SU-DHL-6 (cell line): ENCODE measurements around the gene TMEM175.
"Not testable (repeated sequence)": the region's sequence is repeated elsewhere in the genome, so short reads cannot be mapped to it uniquely, and the experiment has no call there.

Experiments used
- H2AFZ ChIP-seq: fragments of 200-600 bp; sonication (generic); 2 replicates; pipeline ENCODE4 v1.6.1; 2014; ENCODE audit warnings: low read depth, mild to moderate bottlenecking, moderate library complexity, mixed read lengths, antibody characterized with exemption, low read length; ENCODE audit not compliant: severe bottlenecking
- H3F3A ChIP-seq: fragments of 200-600 bp; shearing (Covaris generic); 2 replicates; pipeline ENCODE4 v1.6.0; 2016; ENCODE audit warnings: antibody characterized with exemption, mild to moderate bottlenecking; ENCODE audit not compliant: insufficient read depth
- H3K27ac ChIP-seq: fragments of 200-600 bp; sonication (generic); 2 replicates; pipeline ENCODE4 v1.5.1; 2016; ENCODE audit warnings: low read depth, mild to moderate bottlenecking, low read length, moderate library complexity, mixed read lengths
- H3K27me3 ChIP-seq: fragments of 200-600 bp; sonication (generic), shearing (Covaris generic); 2 replicates; pipeline ENCODE4 v1.6.0; 2014; ENCODE audit warnings: mild to moderate bottlenecking, low read length
- H3K36me3 ChIP-seq: fragments of 200-600 bp; sonication (generic); 2 replicates; pipeline ENCODE4 v1.6.1; 2014; ENCODE audit warnings: mild to moderate bottlenecking, low read length, mixed read lengths
- H3K4me2 ChIP-seq: fragments of 300-600, 200-600 bp; shearing (Covaris generic), sonication (generic); 2 replicates; pipeline ENCODE4 v1.6.0; 2014; ENCODE audit warnings: low read length, low read depth, mild to moderate bottlenecking; ENCODE audit not compliant: poor library complexity, severe bottlenecking
- H3K4me3 ChIP-seq: fragments of 200-600 bp; sonication (generic); 2 replicates; pipeline ENCODE4 v1.5.1; 2014; ENCODE audit warnings: antibody characterized with exemption, low read length, mild to moderate bottlenecking, mixed read lengths; ENCODE audit not compliant: insufficient read depth, poor library complexity, severe bottlenecking
- H3K79me2 ChIP-seq: fragments of 200-600 bp; sonication (generic); 2 replicates; pipeline ENCODE4 v1.6.1; 2014; ENCODE audit warnings: mild to moderate bottlenecking, low read length, moderate library complexity; ENCODE audit not compliant: insufficient read depth
- H3K9ac ChIP-seq: fragments of 200-600 bp; sonication (generic); 2 replicates; pipeline ENCODE4 v1.7.0; 2014; ENCODE audit warnings: mild to moderate bottlenecking, low read length
- H3K9me2 ChIP-seq: fragments of 200-600 bp; sonication (generic); replicated peaks from 2 replicates; pipeline ENCODE4 v1.6.1; 2014; ENCODE audit warnings: low read length; ENCODE audit not compliant: insufficient read depth
- H3K9me3 ChIP-seq: fragments of 200-600 bp; sonication (generic); 2 replicates; pipeline ENCODE4 v1.6.1; 2014; ENCODE audit warnings: low read length, mixed read lengths; ENCODE audit not compliant: insufficient read depth
- H4K20me1 ChIP-seq: fragments of 200-600 bp; sonication (generic); 2 replicates; pipeline ENCODE4 v1.6.1; 2014; ENCODE audit warnings: low read depth, mild to moderate bottlenecking, antibody characterized with exemption, low read length, moderate library complexity, mixed read lengths
- EZH2phosphoT487 ChIP-seq: fragments of 200-600 bp; sonication (generic), shearing (Covaris generic); conservative IDR thresholded peaks from 2 replicates; pipeline ENCODE4 v1.6.1; 2018; ENCODE audit warnings: mild to moderate bottlenecking, antibody characterized with exemption, low read length, moderate library complexity, mixed read lengths
- TF ChIP-seq, protein P1 (sequence below): fragments of 200-600 bp; sonication (generic); IDR thresholded peaks from one replicate; pipeline ENCODE4 v1.5.1; 2017; ENCODE audit warnings: antibody characterized with exemption, mild to moderate bottlenecking, low read length, moderate library complexity; ENCODE audit not compliant: insufficient read depth, poor library complexity, severe bottlenecking

TMEM175 gene

DNA sequence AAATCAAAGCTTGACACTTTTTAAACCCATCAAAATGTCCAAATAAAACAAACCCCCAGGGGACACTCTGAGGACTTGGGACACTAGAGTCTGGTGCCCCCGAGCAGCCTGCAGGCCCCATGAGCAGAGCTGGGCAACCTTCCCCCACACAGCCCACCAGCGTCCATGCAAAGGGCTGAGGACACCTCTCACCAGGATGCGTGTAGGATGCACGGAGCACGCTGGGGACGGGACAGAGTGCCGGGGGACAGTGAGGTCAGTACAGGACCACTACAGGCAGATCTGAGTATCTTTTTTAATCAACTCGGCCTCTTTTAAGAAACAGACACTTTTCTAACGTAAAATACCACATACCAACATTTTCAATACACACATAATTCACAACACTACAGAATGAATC is 7.1 kb upstream of the TMEM175 start:
- no peak for TF ChIP-seq EZH2phosphoT487
- TF ChIP-seq, protein P1, sequence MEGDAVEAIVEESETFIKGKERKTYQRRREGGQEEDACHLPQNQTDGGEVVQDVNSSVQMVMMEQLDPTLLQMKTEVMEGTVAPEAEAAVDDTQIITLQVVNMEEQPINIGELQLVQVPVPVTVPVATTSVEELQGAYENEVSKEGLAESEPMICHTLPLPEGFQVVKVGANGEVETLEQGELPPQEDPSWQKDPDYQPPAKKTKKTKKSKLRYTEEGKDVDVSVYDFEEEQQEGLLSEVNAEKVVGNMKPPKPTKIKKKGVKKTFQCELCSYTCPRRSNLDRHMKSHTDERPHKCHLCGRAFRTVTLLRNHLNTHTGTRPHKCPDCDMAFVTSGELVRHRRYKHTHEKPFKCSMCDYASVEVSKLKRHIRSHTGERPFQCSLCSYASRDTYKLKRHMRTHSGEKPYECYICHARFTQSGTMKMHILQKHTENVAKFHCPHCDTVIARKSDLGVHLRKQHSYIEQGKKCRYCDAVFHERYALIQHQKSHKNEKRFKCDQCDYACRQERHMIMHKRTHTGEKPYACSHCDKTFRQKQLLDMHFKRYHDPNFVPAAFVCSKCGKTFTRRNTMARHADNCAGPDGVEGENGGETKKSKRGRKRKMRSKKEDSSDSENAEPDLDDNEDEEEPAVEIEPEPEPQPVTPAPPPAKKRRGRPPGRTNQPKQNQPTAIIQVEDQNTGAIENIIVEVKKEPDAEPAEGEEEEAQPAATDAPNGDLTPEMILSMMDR = no peak
- Histone ChIP-seq H3K9me3 (no peaks in the 10 kb centered on the region), H3K4me2 (no peak overlapping the region), H3K36me3 (no peaks in the 10 kb centered on the region), H3K9ac (no peak overlapping the region), H3K79me2 (peaks cover 79% of the 10 kb centered on the region), H3K9me2 (no peaks in the 10 kb centered on the region), H3K27ac (no peak overlapping the region), H2AFZ (no peak overlapping the region), H3F3A (peaks cover 16% of the 10 kb centered on the region; the same call in 1 of the 2 replicates), H3K4me3 (no peak overlapping the region), H4K20me1 (no peaks in the 10 kb centered on the region; the same call in 1 of the 2 replicates), H3K27me3 (no peaks in the 10 kb centered on the region)

DNA sequence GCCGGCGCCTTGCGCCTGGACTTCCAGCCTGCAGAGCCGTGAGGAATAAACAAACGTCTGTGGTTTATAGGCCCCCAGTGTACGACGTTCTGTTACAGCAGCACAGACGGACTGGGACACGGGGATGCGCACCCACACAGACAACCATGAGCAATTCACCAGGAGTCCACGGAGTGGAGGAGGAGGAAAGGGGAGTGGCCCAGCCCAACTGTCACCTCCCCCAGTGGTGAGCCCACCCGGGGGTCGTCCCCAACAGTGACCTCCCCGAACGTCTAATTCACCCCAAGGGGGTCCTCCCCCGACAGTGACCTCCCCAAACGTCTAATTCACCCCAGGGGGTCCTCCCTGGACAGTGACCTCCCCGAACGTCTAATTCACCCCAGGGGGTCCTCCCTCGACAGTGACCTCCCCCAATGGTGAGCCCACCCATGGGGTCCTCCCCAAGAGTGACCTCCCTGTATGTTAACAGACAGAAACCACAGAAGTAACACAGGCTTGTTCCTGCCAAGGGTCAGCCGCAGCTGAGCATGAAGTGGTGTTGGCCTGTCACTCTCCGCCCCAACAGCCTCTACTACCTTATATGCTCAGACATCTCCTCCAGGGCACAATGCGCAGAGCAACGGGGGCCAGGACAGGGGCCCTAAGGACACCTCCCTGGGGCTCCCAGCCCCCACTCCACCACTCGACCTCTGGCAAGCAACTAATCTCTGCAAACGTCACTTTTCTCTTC is 6.3 kb upstream of the TMEM175 start:
- H3K9me2 ChIP-seq = no peaks in the 10 kb centered on the region
- H3F3A ChIP-seq = peaks cover 23% of the 10 kb centered on the region; the same call in 1 of the 2 replicates
- H3K4me3 ChIP-seq = no peak overlapping the region
- H4K20me1 ChIP-seq = peaks cover 5% of the 10 kb centered on the region; the same call in 1 of the 2 replicates
- H3K27me3 ChIP-seq = no peaks in the 10 kb centered on the region
- H2AFZ ChIP-seq = no peak overlapping the region
- H3K79me2 ChIP-seq = peaks cover 79% of the 10 kb centered on the region
- no peaks in the 10 kb centered on the region for H3K36me3 ChIP-seq
- TF ChIP-seq, protein P1 = no peak
- TF ChIP-seq EZH2phosphoT487 = no peak
- no peak overlapping the region for H3K9ac ChIP-seq
- H3K4me2 ChIP-seq = no peak overlapping the region
- H3K9me3 ChIP-seq = no peaks in the 10 kb centered on the region
- no peak overlapping the region for H3K27ac ChIP-seq

DNA sequence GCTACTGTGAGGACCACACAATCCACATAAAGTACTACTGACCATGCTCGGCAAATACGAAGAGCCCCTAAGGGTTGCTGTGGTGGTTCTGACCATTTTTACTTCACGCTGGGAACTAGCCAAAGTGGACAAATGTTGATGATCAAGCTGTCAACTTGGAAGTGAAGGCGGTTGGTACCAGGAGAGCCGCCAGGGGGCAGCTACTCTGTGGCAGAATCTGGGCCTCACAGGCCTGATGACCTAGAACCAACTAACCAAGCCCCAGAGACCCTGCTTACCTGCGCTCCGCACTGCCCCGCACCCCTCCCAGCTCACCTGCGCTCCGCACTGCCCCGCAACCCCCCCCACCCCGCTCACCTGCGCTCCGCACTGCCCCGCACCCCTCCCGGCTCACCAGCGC is 5.7 kb upstream of the TMEM175 start:
- Histone ChIP-seq H3K27ac (no peak overlapping the region), H3F3A (peaks cover 23% of the 10 kb centered on the region; the same call in 1 of the 2 replicates), H3K79me2 (peaks cover 79% of the 10 kb centered on the region), H3K9me2 (no peaks in the 10 kb centered on the region), H3K9ac (no peak overlapping the region), H3K9me3 (no peaks in the 10 kb centered on the region), H2AFZ (no peak overlapping the region), H4K20me1 (peaks cover 8% of the 10 kb centered on the region; the same call in 1 of the 2 replicates), H3K27me3 (no peaks in the 10 kb centered on the region), H3K4me3 (no peak overlapping the region), H3K4me2 (no peak overlapping the region), H3K36me3 (no peaks in the 10 kb centered on the region)
- TF ChIP-seq, protein P1 = peak; percentile 32
- TF ChIP-seq EZH2phosphoT487 = no peak

DNA sequence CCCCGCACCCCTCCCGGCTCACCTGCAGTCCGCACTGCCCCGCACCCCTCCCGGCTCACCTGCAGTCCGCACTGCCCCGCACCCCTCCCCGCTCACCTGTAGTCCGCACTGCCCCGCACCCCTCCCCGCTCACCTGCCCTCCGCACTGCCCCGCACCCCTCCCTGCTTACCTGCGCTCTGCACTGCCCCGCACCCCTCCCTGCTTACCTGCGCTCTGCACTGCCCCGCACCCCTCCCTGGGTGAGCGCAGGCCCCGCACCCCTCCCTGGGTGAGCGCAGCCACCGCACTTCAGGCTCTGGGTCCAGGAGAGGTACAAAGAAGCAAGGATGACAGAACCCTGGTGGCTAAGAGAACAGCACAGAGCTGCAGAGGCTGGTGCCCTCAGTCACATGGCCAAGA is 4.7 kb upstream of the TMEM175 start:
- not testable (repeated sequence) for H3K4me2 ChIP-seq, H2AFZ ChIP-seq, H3K27me3 ChIP-seq, H4K20me1 ChIP-seq, H3K4me3 ChIP-seq, H3K27ac ChIP-seq, H3K9me2 ChIP-seq, H3K36me3 ChIP-seq, H3K9ac ChIP-seq, H3K9me3 ChIP-seq
- H3F3A ChIP-seq = peaks cover 21% of the 10 kb centered on the region; the same call in 1 of the 2 replicates
- peaks cover 73% of the 10 kb centered on the region for H3K79me2 ChIP-seq
